Neural crest cell (in vitro differentiated cells): ENCODE measurements around the gene ZNF789. TPM values are rescaled to one million over a fixed set of nuclear protein-coding genes. Genes with fewer than 3 reads are reported as not detected.

ENCODE experiments used
- DNase-seq: peaks from one replicate; pipeline ENCODE4 v3.0.0; 2021; ENCODE audit warnings: low read depth, mixed read lengths, low spot score
- H3K27ac Mint-ChIP-seq: one replicate; pipeline ENCODE4 v1.8.0; 2021; ENCODE audit warnings: mild to moderate bottlenecking, mixed read lengths; ENCODE audit not compliant: unreplicated experiment
- H3K27me3 Mint-ChIP-seq: 2 replicates; pipeline ENCODE4 v1.8.0; 2021; ENCODE audit warnings: low read depth, mild to moderate bottlenecking, mixed read lengths
- H3K36me3 Mint-ChIP-seq: 2 replicates; pipeline ENCODE4 v1.8.0; 2021; ENCODE audit warnings: low read depth, mild to moderate bottlenecking, mixed read lengths
- H3K4me1 Mint-ChIP-seq: 2 replicates; pipeline ENCODE4 v1.8.0; 2021; ENCODE audit warnings: mixed read lengths
- H3K4me3 Mint-ChIP-seq: one replicate; pipeline ENCODE4 v1.8.0; 2021; ENCODE audit warnings: mild to moderate bottlenecking, mixed read lengths
- H3K9me3 Mint-ChIP-seq: 2 replicates; pipeline ENCODE4 v1.8.0; 2021; ENCODE audit warnings: mixed read lengths
- CTCF ChIP-seq: fragments of 200-600 bp; sonication (generic); conservative IDR thresholded peaks from 2 replicates; pipeline ENCODE4 v1.5.0; 2021; ENCODE audit warnings: antibody characterized with exemption, mild to moderate bottlenecking
- total RNA-seq: library from RNA; stranded (reverse); gene quantifications from 2 replicates; pipeline ENCODE4 v1.2.1, GENCODE V29; 2021

ZNF789 gene
- total RNA-seq, 1 donor from 2014 or later, result 25.6 TPM

GRCh38 chr7:99473315-99473596, 566 bp downstream of the ZNF789 start:
- Mint-ChIP-seq H3K4me1 (peaks cover 19% of the 10 kb centered on the region), H3K4me3 (peak overlapping the region; percentile 97), H3K27me3 (peaks cover 18% of the 10 kb centered on the region), H3K9me3 (no peaks in the 10 kb centered on the region), H3K27ac (peak overlapping the region; percentile 44), H3K36me3 (no peaks in the 10 kb centered on the region)
- no peak for TF ChIP-seq CTCF
- DNase-seq, result no peak

- H3K27ac Mint-ChIP-seq, result no peak overlapping the region
- H3K4me1 Mint-ChIP-seq, result peaks cover 17% of the 10 kb centered on the region
- no peak for DNase-seq
- peaks cover 2% of the 10 kb centered on the region for H3K27me3 Mint-ChIP-seq
- H3K9me3 Mint-ChIP-seq, result no peaks in the 10 kb centered on the region
- H3K36me3 Mint-ChIP-seq, result no peaks in the 10 kb centered on the region
- peak overlapping the region; percentile 64 for H3K4me3 Mint-ChIP-seq
- no peak for TF ChIP-seq CTCF
Measured at GRCh38 chr7:99476107-99476506, 3.4 kb downstream of the ZNF789 start.

- no peaks in the 10 kb centered on the region for H3K27me3 Mint-ChIP-seq
Measured at GRCh38 chr7:99478464-99479440, 6.1 kb downstream of the ZNF789 start.

GRCh38 chr7:99485094-99485493, 12.4 kb downstream of the ZNF789 start:
- no peak for TF ChIP-seq CTCF
- H3K4me3 Mint-ChIP-seq, result no peak overlapping the region
- no peak for DNase-seq
- no peaks in the 10 kb centered on the region for H3K9me3 Mint-ChIP-seq
- H3K27me3 Mint-ChIP-seq, result no peaks in the 10 kb centered on the region
- no peak overlapping the region for H3K27ac Mint-ChIP-seq
- no peaks in the 10 kb centered on the region for H3K4me1 Mint-ChIP-seq
- H3K36me3 Mint-ChIP-seq, result peaks cover 10% of the 10 kb centered on the region

More at GRCh38 chr7:99478464-99479440, 6.1 kb downstream of the ZNF789 start:
- peaks cover 2% of the 10 kb centered on the region for H3K36me3 Mint-ChIP-seq
- no peak for TF ChIP-seq CTCF
- H3K9me3 Mint-ChIP-seq, result no peaks in the 10 kb centered on the region
- no peak overlapping the region for H3K27ac Mint-ChIP-seq
- H3K4me1 Mint-ChIP-seq, result peaks cover 3% of the 10 kb centered on the region
- no peak for DNase-seq
- peak overlapping the region; percentile 22 for H3K4me3 Mint-ChIP-seq

- Mint-ChIP-seq H3K4me3 (no peak overlapping the region), H3K4me1 (no peaks in the 10 kb centered on the region), H3K27ac (no peak overlapping the region), H3K9me3 (peaks cover 5% of the 10 kb centered on the region), H3K36me3 (peaks cover 33% of the 10 kb centered on the region), H3K27me3 (no peaks in the 10 kb centered on the region)
- peak; percentile 25 for TF ChIP-seq CTCF
- DNase-seq, result no peak
Measured at GRCh38 chr7:99489235-99489634, 16.5 kb downstream of the ZNF789 start.
